ENCODE measurements around the gene GRID2.

GRID2 gene

GRCh38 chr4:93187892-93188291 lies 884.1 kb downstream of the GRID2 start:
- TF ChIP-seq CTCF (IDR thresholded peaks at IDR 0.05), result no peak

GRCh38 chr4:93199492-93199891 lies 895.7 kb downstream of the GRID2 start:
- TF ChIP-seq CTCF (IDR thresholded peaks at IDR 0.05), result peak; percentile 60; the same call in 1 of the 2 replicates

GRCh38 chr4:93201471-93202096 lies 897.8 kb downstream of the GRID2 start:
- TF ChIP-seq CTCF (IDR thresholded peaks at IDR 0.05), result no peak

- no peak for TF ChIP-seq CTCF (IDR thresholded peaks at IDR 0.05)
These were observed 899.9 kb downstream of the GRID2 start for GRCh38 chr4:93203708-93204107.

- TF ChIP-seq CTCF (IDR thresholded peaks at IDR 0.05), result no peak
These were observed 908.5 kb downstream of the GRID2 start for GRCh38 chr4:93212250-93212649.

- TF ChIP-seq CTCF (IDR thresholded peaks at IDR 0.05), result no peak
These were observed 912.9 kb downstream of the GRID2 start for GRCh38 chr4:93216646-93217045.

GRCh38 chr4:93217431-93217830 lies 913.7 kb downstream of the GRID2 start:
- TF ChIP-seq CTCF (IDR thresholded peaks at IDR 0.05), result no peak

- no peak for TF ChIP-seq CTCF (IDR thresholded peaks at IDR 0.05)
These were observed 918.0 kb downstream of the GRID2 start for GRCh38 chr4:93221771-93222170.

Data from LNCAP (cell line).